ENCODE measurements around the gene OR52R1. TPM values are rescaled to one million over a fixed set of nuclear protein-coding genes. Genes with fewer than 3 reads are reported as not detected.

Gene OR52R1
- total RNA-seq, 1 donor from 2014 or later, result not detected

Other genes with a start within 250 kb of the OR52R1 start
- gene OR52I2, start 222.6 kb downstream of the OR52R1 start, total RNA-seq, result not detected
- gene OR52I1, start 210.3 kb downstream of the OR52R1 start, total RNA-seq, result not detected
- 11.0 TPM for gene TRIM68, start 196.1 kb downstream of the OR52R1 start, total RNA-seq
- gene OR51D1, start 166.9 kb downstream of the OR52R1 start, total RNA-seq, result not detected
- gene OR51E1, start 160.4 kb downstream of the OR52R1 start, total RNA-seq, result 1.4 TPM
- 0.13 TPM for gene OR51E2, start 106.5 kb downstream of the OR52R1 start, total RNA-seq
- not detected for gene MMP26, start 99.6 kb downstream of the OR52R1 start, total RNA-seq
- not detected for gene OR51F1, start 34.4 kb downstream of the OR52R1 start, total RNA-seq
- not detected for gene OR51F2, start 16.9 kb upstream of the OR52R1 start, total RNA-seq
- gene OR51S1, start 44.8 kb upstream of the OR52R1 start, total RNA-seq, result not detected
- not detected for gene OR51T1, start 77.5 kb upstream of the OR52R1 start, total RNA-seq
- not detected for gene OR51A7, start 99.4 kb upstream of the OR52R1 start, total RNA-seq
- not detected for gene OR51G2, start 115.0 kb upstream of the OR52R1 start, total RNA-seq
- not detected for gene OR51G1, start 120.0 kb upstream of the OR52R1 start, total RNA-seq
- not detected for gene OR51A4, start 143.2 kb upstream of the OR52R1 start, total RNA-seq
- not detected for gene OR51A2, start 151.3 kb upstream of the OR52R1 start, total RNA-seq
- not detected for gene OR51L1, start 190.5 kb upstream of the OR52R1 start, total RNA-seq
- gene OR52J3, start 242.1 kb upstream of the OR52R1 start, total RNA-seq, result not detected